ENCODE results near the gene PKDCC. TPM values are rescaled to one million over a fixed set of nuclear protein-coding genes. Genes with fewer than 3 reads are reported as not detected.
A peak's percentile ranks its signal among the peaks of the same experiment; 100 is the strongest.

The PKDCC gene
- 0.27 TPM for total RNA-seq

GRCh38 chr2:42047488-42048298 lies at the start of gene PKDCC:
Gene PKDCC, plus strand, starts transcription at chr2:42048021. Its CDS starts 179 bp downstream, at chr2:42048200.
- DNase-seq (ENCODE audit: low read depth in 2 of 3, low spot score in 2 of 3) = peak in 2 of 3 donors; percentile 33 to 53

GRCh38 chr2:41998186-41999127 lies 49.4 kb upstream of the PKDCC start:
- DNase-seq (ENCODE audit: low read depth in 2 of 3, low spot score in 2 of 3) = no peak

- no peak for DNase-seq (ENCODE audit: low read depth in 2 of 3, low spot score in 2 of 3)
Observed at GRCh38 chr2:41999128-41999480, 48.7 kb upstream of the PKDCC start.

GRCh38 chr2:41999592-42000281 lies 48.1 kb upstream of the PKDCC start:
- DNase-seq (ENCODE audit: low read depth in 2 of 3, low spot score in 2 of 3) = no peak

- no peak for DNase-seq (ENCODE audit: low read depth in 2 of 3, low spot score in 2 of 3)
Observed at GRCh38 chr2:42001711-42002201, 46.1 kb upstream of the PKDCC start.

- DNase-seq (ENCODE audit: low read depth in 2 of 3, low spot score in 2 of 3) = no peak
Observed at GRCh38 chr2:42007551-42007950, 40.3 kb upstream of the PKDCC start.

GRCh38 chr2:42008241-42008921 lies 39.4 kb upstream of the PKDCC start:
- DNase-seq (ENCODE audit: low read depth in 2 of 3, low spot score in 2 of 3) = no peak

- DNase-seq (ENCODE audit: low read depth in 2 of 3, low spot score in 2 of 3) = no peak
Observed at GRCh38 chr2:42009657-42010580, 37.9 kb upstream of the PKDCC start.

- DNase-seq (ENCODE audit: low read depth in 2 of 3, low spot score in 2 of 3) = no peak
Observed at GRCh38 chr2:42010743-42011298, 37.0 kb upstream of the PKDCC start.

- DNase-seq (ENCODE audit: low read depth in 2 of 3, low spot score in 2 of 3) = no peak
Observed at GRCh38 chr2:42012137-42012536, 35.7 kb upstream of the PKDCC start.

GRCh38 chr2:42012651-42013050 lies 35.2 kb upstream of the PKDCC start:
- DNase-seq (ENCODE audit: low read depth in 2 of 3, low spot score in 2 of 3) = no peak

- DNase-seq (ENCODE audit: low read depth in 2 of 3, low spot score in 2 of 3) = no peak
Observed at GRCh38 chr2:42013409-42013808, 34.4 kb upstream of the PKDCC start.

- DNase-seq (ENCODE audit: low read depth in 2 of 3, low spot score in 2 of 3) = no peak
Observed at GRCh38 chr2:42021464-42021863, 26.4 kb upstream of the PKDCC start.

GRCh38 chr2:42025151-42025582 lies 22.7 kb upstream of the PKDCC start:
- no peak for DNase-seq (ENCODE audit: low read depth in 2 of 3, low spot score in 2 of 3)

GRCh38 chr2:42026272-42026671 lies 21.5 kb upstream of the PKDCC start:
- no peak for DNase-seq (ENCODE audit: low read depth in 2 of 3, low spot score in 2 of 3)

- DNase-seq (ENCODE audit: low read depth in 2 of 3, low spot score in 2 of 3) = no peak
Observed at GRCh38 chr2:42028571-42029148, 19.2 kb upstream of the PKDCC start.

- DNase-seq (ENCODE audit: low read depth in 2 of 3, low spot score in 2 of 3) = no peak
Observed at GRCh38 chr2:42029171-42029570, 18.6 kb upstream of the PKDCC start.

GRCh38 chr2:42029639-42030199 lies 18.1 kb upstream of the PKDCC start:
- no peak for DNase-seq (ENCODE audit: low read depth in 2 of 3, low spot score in 2 of 3)
